Measurements from ENCODE around the gene PSG7.
A peak's percentile ranks its signal among the peaks of the same experiment; 100 is the strongest.
"Not testable (repeated sequence)": the region's sequence is repeated elsewhere in the genome, so short reads cannot be mapped to it uniquely, and the experiment has no call there.

Gene PSG7

GRCh38 chr19:42912941-42913340, 24.1 kb downstream of the PSG7 start:
- DNase-seq, result not testable (repeated sequence)

DNA sequence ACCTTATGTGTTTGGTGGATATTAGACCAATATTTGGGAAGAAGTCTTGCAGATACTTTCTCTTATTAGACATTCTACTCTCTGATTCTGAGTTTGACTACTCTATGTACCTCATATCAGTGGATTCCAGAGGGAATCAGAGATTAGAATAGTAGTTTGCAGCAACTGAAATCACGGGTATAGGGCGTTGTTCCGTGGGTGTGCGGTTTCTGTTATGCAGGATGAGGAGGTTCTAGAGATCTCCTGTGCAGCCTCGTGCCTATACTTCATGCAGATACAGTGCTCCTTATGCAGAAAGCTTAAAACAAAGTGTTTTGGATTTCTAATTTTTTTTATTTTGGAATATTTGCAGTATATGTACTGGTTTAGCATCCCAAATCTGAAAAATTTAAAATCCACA, 25.3 kb downstream of the PSG7 start:
- not testable (repeated sequence) for DNase-seq

- DNase-seq, result not testable (repeated sequence)
Measured at GRCh38 chr19:42906162-42906561, 30.8 kb downstream of the PSG7 start.

GRCh38 chr19:42900561-42900960, 36.4 kb downstream of the PSG7 start:
- DNase-seq, result not testable (repeated sequence)

- not testable (repeated sequence) for DNase-seq
Measured at GRCh38 chr19:42899674-42900073, 37.3 kb downstream of the PSG7 start.

GRCh38 chr19:42899110-42899509, 37.9 kb downstream of the PSG7 start:
- not testable (repeated sequence) for DNase-seq

- not testable (repeated sequence) for DNase-seq
Measured at GRCh38 chr19:42898656-42899055, 38.4 kb downstream of the PSG7 start.

GRCh38 chr19:42897729-42898128, 39.3 kb downstream of the PSG7 start:
- DNase-seq, result not testable (repeated sequence)

DNA sequence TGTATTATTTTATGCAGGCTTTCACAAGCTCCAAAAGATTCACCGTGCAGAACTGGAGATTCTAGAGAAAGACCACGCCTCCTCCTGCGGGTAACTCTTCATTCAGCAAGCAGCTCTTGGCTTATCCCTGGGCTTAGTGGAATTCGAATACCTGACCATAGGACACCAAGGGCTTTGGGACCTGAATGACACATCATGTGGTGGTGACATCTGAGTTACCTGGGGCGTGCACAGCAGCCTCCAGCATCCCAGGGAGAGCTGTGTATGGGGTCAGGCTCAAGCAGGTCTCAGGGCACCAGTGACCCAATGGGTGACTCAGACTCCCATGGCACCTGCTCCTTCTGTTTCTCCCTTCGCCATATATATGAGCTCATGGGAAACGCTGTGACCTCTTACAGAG, 46.6 kb downstream of the PSG7 start:
- DNase-seq, result not testable (repeated sequence)

DNA sequence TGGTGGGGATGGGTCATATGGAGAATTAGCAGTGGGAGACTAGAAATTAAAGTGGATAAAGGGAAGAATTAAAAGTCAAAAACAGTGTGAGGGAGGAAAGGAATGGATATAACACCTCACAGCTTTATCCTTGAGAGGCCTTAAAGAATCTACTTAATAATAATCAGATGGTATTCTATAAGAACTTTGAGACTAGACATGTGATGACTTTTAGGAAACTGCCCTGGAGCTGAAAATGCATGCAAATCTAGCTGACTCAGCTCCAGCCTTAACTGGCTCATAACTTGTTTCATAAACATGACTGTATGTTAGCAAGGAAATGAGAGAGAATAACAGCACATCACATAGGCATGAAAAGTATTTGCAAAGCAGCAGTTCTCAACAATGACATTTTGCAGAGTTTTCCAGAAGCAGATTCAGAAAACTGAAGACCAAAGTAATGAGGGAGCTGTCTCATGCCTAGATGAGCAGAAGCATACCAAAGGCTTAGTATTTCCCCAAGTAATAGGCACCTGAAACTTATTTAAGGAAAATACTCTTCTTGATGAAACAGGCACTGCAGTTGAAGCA, 49.0 kb downstream of the PSG7 start:
- DNase-seq, result not testable (repeated sequence)

- DNase-seq, result not testable (repeated sequence)
Measured at GRCh38 chr19:42882730-42883129, 54.3 kb downstream of the PSG7 start.

DNA sequence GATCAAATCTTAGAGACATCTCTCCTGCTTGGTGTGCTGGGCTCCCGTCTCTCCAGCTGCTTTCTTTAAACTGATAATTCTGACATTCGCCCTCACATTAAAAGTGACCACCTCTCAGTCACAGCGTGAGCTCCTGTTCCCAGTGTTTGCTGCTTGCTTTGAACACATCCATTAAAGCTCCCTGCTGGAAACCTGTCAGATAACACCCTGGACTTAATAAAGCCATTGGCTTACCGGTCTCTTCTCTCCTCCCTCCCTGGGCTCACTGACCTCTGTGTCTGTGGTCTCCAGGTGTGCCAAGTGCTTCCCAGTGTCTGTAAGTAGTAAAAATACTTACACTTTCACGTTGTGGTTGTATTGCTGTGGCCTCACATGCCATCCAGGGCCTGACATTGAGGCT, 55.0 kb downstream of the PSG7 start:
- not testable (repeated sequence) for DNase-seq

DNA sequence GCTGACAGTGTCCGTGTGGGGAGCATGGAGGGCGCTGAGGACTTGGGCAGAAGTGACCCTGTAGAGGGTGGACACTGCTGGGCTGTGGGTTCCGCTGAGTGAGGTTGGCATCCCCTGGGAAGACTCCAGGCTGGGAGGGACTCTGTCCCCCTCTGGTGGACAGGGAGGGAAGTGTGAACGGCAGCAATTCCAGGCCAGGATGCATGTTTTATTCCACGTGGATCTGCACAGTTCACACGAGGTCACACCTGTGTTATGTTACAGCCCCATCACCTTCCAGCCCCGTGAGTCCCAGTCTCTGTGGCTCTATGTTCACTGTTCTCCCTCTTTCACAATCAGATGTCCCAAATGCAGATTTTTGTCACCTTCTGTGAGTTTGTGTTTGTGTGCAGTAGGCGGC, 55.7 kb downstream of the PSG7 start:
- DNase-seq, result peak in 1 of 2 experiments; percentile 11

DNA sequence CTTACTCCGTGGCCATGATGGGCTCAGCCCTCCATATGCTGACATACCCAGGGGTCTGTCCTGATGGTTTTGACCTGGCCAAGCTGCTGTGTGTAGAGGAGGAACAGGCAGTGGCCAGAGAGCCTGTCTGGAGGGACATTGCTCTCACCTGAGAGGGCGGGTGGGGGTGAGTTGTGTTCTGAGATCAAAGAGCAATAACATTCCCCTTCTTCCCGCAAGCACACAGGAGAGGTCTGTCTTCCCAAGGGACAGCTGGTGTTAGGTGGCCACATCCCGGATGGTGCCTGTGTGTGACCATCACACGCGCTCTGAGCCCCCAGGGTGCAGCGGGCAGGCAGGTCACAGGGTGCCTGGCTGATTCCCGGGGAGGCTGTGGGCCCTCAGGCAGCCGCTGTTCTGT, 56.4 kb downstream of the PSG7 start:
- not testable (repeated sequence) for DNase-seq

DNA sequence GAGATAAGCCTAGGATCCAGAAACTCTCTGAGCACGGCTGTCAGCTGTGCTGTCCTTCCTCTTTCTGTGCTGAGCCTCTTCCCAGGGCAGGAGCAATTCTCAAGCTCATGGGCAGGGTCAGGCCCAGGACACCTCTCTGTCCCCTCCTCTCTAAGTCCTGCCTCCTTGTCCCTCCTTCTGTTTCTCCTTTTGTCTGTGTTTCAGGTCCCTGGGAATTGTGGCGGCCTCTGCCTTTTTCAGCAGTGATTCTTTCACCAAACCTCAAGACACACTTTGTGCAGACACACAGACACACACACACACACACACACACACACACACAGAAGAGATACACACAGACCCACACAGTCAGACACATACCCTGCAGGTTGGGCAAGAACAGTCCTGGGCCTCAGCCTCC, 57.4 kb downstream of the PSG7 start, which contains the start of gene PSG1:
Gene PSG1 (minus strand): TSS at position 101 of the 400 bp plus-strand sequence. CDS start 132 bp downstream, outside the sequence.
- no peak for DNase-seq

- not testable (repeated sequence) for DNase-seq
Measured at GRCh38 chr19:42876596-42876995, 60.4 kb downstream of the PSG7 start.

DNA sequence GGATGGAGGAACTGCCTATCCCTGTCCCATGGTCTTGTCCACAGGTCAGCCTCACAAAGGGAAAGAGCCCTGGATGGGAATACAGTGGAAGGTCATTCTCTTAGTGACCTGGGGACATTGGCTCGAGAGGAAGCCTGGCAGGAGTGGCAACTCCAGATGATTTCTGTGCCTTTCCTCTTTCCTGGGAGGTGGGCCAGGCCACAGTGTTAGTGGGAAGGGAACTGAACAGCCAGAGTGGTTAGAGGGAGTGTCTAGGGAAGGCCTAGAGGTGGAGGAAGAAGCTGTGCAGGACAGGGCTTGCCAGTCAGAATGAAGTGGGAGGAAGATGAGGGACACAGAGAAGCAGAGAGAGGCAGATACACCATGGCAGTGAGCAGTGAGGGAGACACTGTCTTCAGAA, 61.1 kb downstream of the PSG7 start:
- DNase-seq, result not testable (repeated sequence)

GRCh38 chr19:42874901-42875813, 61.9 kb downstream of the PSG7 start:
- not testable (repeated sequence) for DNase-seq

GRCh38 chr19:42874136-42874535, 62.9 kb downstream of the PSG7 start:
- DNase-seq, result not testable (repeated sequence)

All from NCI-H1930 (cell line).